Small intestine (tissue), 7 donors: ENCODE data around the gene POLR2J2. TPM values are rescaled to one million over a fixed set of nuclear protein-coding genes. Genes with fewer than 3 reads are reported as not detected.
"Not testable (repeated sequence)": the region's sequence is repeated elsewhere in the genome, so short reads cannot be mapped to it uniquely, and the experiment has no call there.

Experiments
- DNase-seq, 2 donors: peaks; one replicate each; pipeline versions ENCODE4 v3.0.0 to v3.0.0-alpha.2; 2013
- FAIRE-seq: peaks from 2 replicates; lab custom pipeline; 2012; peaks lifted over from hg19 to GRCh38; lab: Jason Lieb, UNC
- H3K27ac ChIP-seq, 3 donors: one replicate each; pipeline ENCODE4 v1.5.1; 2013; ENCODE audit warnings: low read length in 2 of 3, mild to moderate bottlenecking in 2 of 3, control low read depth in 1 of 3, inconsistent platforms in 1 of 3, low read depth in 1 of 3, moderate library complexity in 1 of 3
- H3K27me3 ChIP-seq, 3 donors: one replicate each; pipeline ENCODE4 v1.6.1; 2013; ENCODE audit warnings: low read length in 3 of 3, inconsistent platforms in 1 of 3; ENCODE audit not compliant: control insufficient read depth in 3 of 3, insufficient read depth in 3 of 3
- H3K36me3 ChIP-seq, 3 donors: one replicate each; pipeline ENCODE4 v1.6.1; 2013; ENCODE audit warnings: low read length in 3 of 3, inconsistent platforms in 1 of 3, low read depth in 1 of 3, mild to moderate bottlenecking in 1 of 3, moderate library complexity in 1 of 3; ENCODE audit not compliant: control insufficient read depth in 3 of 3, insufficient read depth in 2 of 3
- H3K4me1 ChIP-seq, 3 donors: one replicate each; pipeline ENCODE4 v1.6.1; 2013; ENCODE audit warnings: low read length in 2 of 3, inconsistent platforms in 1 of 3, low read depth in 1 of 3, mild to moderate bottlenecking in 1 of 3, moderate library complexity in 1 of 3; ENCODE audit not compliant: control insufficient read depth in 3 of 3, insufficient read depth in 2 of 3
- H3K4me3 ChIP-seq, 3 donors: one replicate each; pipeline ENCODE4 v1.5.1; 2013; ENCODE audit warnings: low read length in 3 of 3, control low read depth in 1 of 3, inconsistent platforms in 1 of 3, low read depth in 1 of 3, mild to moderate bottlenecking in 1 of 3, moderate library complexity in 1 of 3
- H3K9me3 ChIP-seq, 2 donors: one replicate each; pipeline ENCODE4 v1.6.1; 2013; ENCODE audit warnings: low read depth in 1 of 2, low read length in 1 of 2; ENCODE audit not compliant: control insufficient read depth in 2 of 2, insufficient read depth in 1 of 2
- WGBS, 3 donors: extraction: QIAGEN DNeasy Blood & Tissue Kit; methylation state at CpG; one replicate each; pipeline ENCODE4 v1.1.7; 2013; 5-methylcytosine and 5-hydroxymethylcytosine counted together
- polyA plus RNA-seq, 4 donors: library from polyadenylated mRNA; stranded (reverse) in 3 of 4; unstranded in 1 of 4; fragments of 200-250 nt in 3 of 4; fragments of 120-200 nt in 1 of 4; gene quantifications; one replicate each; pipeline versions ENCODE4 v1.2.1 to v1.2.3, GENCODE V29; 2013
- donor health status: healthy with polysubstance abuse.
- donor health status: control.
- donor health status: control.
- donor health status: Bipolar disorder and iron deficiency.
- donor health status: healthy.

POLR2J2 gene
- polyA plus RNA-seq, 4 donors = 1.1 to 7.8 (median 1.5) TPM

- not testable (repeated sequence) for H3K4me1 ChIP-seq, FAIRE-seq, H3K27me3 ChIP-seq, DNase-seq, H3K36me3 ChIP-seq, H3K9me3 ChIP-seq, H3K27ac ChIP-seq, H3K4me3 ChIP-seq
- 69 to 93% (median 83%) methylated on average over 4 to 5 of the region's 5 CpGs for WGBS, 3 donors
These were observed 26.4 kb upstream of the POLR2J2 start for GRCh38 chr7:102697642-102698512.

GRCh38 chr7:102696009-102696408, 24.5 kb upstream of the POLR2J2 start:
- FAIRE-seq, H3K36me3 ChIP-seq, H3K27ac ChIP-seq, H3K4me1 ChIP-seq, H3K4me3 ChIP-seq, H3K9me3 ChIP-seq, DNase-seq, H3K27me3 ChIP-seq: not testable (repeated sequence)
- 40 to 57% (median 48%) methylated on average over 1 of the region's 2 CpGs for WGBS, 3 donors

- not testable (repeated sequence) for DNase-seq, H3K36me3 ChIP-seq, H3K27me3 ChIP-seq, H3K4me3 ChIP-seq, FAIRE-seq, H3K27ac ChIP-seq, H3K9me3 ChIP-seq, H3K4me1 ChIP-seq
- 11 to 36% (median 25%) methylated on average over 1 of the region's 3 CpGs for WGBS, 3 donors
These were observed 23.6 kb upstream of the POLR2J2 start for GRCh38 chr7:102695033-102695552.

GRCh38 chr7:102694008-102694407, 22.5 kb upstream of the POLR2J2 start:
- not testable (repeated sequence) for H3K36me3 ChIP-seq, H3K9me3 ChIP-seq, H3K27me3 ChIP-seq, H3K4me1 ChIP-seq, H3K27ac ChIP-seq, DNase-seq, H3K4me3 ChIP-seq, FAIRE-seq
- WGBS, 3 donors = 55 to 70% (median 70%) methylated on average over 2 of the region's 2 CpGs

GRCh38 chr7:102690602-102691001, 19.1 kb upstream of the POLR2J2 start:
- WGBS, 3 donors = 89 to 97% (median 92%) methylated on average over 4 of the region's 6 CpGs
- not testable (repeated sequence) for FAIRE-seq, H3K36me3 ChIP-seq, H3K4me1 ChIP-seq, H3K27me3 ChIP-seq, H3K9me3 ChIP-seq, DNase-seq, H3K4me3 ChIP-seq, H3K27ac ChIP-seq

- not testable (repeated sequence) for H3K27me3 ChIP-seq, H3K4me1 ChIP-seq, H3K27ac ChIP-seq, H3K36me3 ChIP-seq, DNase-seq, FAIRE-seq, H3K9me3 ChIP-seq, H3K4me3 ChIP-seq
- 25 to 42% methylated on average over 2 to 21 of the region's 74 CpGs; no CpG with 5 or more reads in 1 of the 3 donors for WGBS, 3 donors
These were observed 18.2 kb upstream of the POLR2J2 start for GRCh38 chr7:102689436-102690282.

GRCh38 chr7:102688299-102689036, 17.0 kb upstream of the POLR2J2 start:
- FAIRE-seq, H3K27ac ChIP-seq, H3K4me1 ChIP-seq, H3K9me3 ChIP-seq, DNase-seq, H3K36me3 ChIP-seq, H3K4me3 ChIP-seq, H3K27me3 ChIP-seq: not testable (repeated sequence)
- WGBS, 3 donors = no CpG with 5 or more reads among the region's 37 CpGs

- H3K27me3 ChIP-seq, DNase-seq, H3K36me3 ChIP-seq, H3K9me3 ChIP-seq, H3K4me3 ChIP-seq, H3K4me1 ChIP-seq, H3K27ac ChIP-seq, FAIRE-seq: not testable (repeated sequence)
- WGBS, 3 donors = no CpG with 5 or more reads among the region's 5 CpGs
These were observed 11.1 kb upstream of the POLR2J2 start for GRCh38 chr7:102682560-102682959.
